Hepatocyte (in vitro differentiated cells): ENCODE measurements around the gene ERBB4.

Source experiments
- CTCF ChIP-seq: fragments of 200-600 bp; sonication (generic); IDR thresholded peaks from 2 replicates; pipeline ENCODE4 v1.5.1; 2016; ENCODE audit warnings: antibody characterized with exemption, mild to moderate bottlenecking; ENCODE audit not compliant: poor library complexity
- EZH2 ChIP-seq: fragments of 200-600 bp; sonication (generic); IDR thresholded peaks from 2 replicates; pipeline ENCODE4 v1.6.1; 2016; ENCODE audit warnings: antibody characterized with exemption, mild to moderate bottlenecking, borderline replicate concordance

- TF ChIP-seq CTCF (no peak), EZH2 (no peak)
Measured at GRCh38 chr2:212119591-212119990, 419.0 kb downstream of the ERBB4 start.
